Endothelial cell of umbilical vein (primary cell): Measurements from ENCODE around the gene TMEM107. TPM values are rescaled to one million over a fixed set of nuclear protein-coding genes. Genes with fewer than 3 reads are reported as not detected.

Experiments used
- BruUV-seq: library from RNA; stranded (reverse); fragments of 400-500 nt; replicated peaks from 2 replicates; lab custom pipeline; 2021; lab: Mats Ljungman, UMichigan
- CTCF ChIA-PET: fragments of 300-600, 350-600 bp; sonication (Branson Sonifier 250); formaldehyde crosslinking; loops from one replicate; lab custom pipeline; 2021; ENCODE audit warnings: antibody characterized with exemption, inconsistent platforms; lab: Charles Lee
- POLR2A ChIA-PET: fragments of 300-600, 350-600 bp; sonication (Branson Sonifier 250); formaldehyde crosslinking; loops from one replicate; lab custom pipeline; 2021; ENCODE audit warnings: antibody characterized with exemption, inconsistent platforms; lab: Charles Lee
- DNase-seq: peaks from one replicate; pipeline ENCODE4 v3.0.0-alpha.2; 2011; ENCODE audit warnings: low read depth, low spot score
- FAIRE-seq: peaks from 2 replicates; lab custom pipeline; 2011; peaks lifted over from hg19 to GRCh38; lab: Jason Lieb, UNC
- H2AFZ ChIP-seq: 2 replicates; pipeline ENCODE4 v1.6.0; 2012; ENCODE audit warnings: low read depth, low read length, control low read depth, inconsistent platforms
- H3K27ac ChIP-seq: 2 replicates; pipeline ENCODE4 v1.5.1; 2011; ENCODE audit warnings: low read depth, mild to moderate bottlenecking, control low read depth, low read length, moderate library complexity; ENCODE audit not compliant: insufficient read depth
- H3K27me3 ChIP-seq, 2 experiments: 2 replicates each; pipeline versions ENCODE4 v1.6.0 to v1.6.1; 2011; ENCODE audit warnings: low read length in 2 of 2, mixed read lengths in 1 of 2; ENCODE audit not compliant: control insufficient read depth in 2 of 2, insufficient read depth in 2 of 2
- H3K36me3 ChIP-seq, 2 experiments: 2 replicates in 1 of 2; 3 replicates in 1 of 2; pipeline ENCODE4 v1.5.1; 2011; ENCODE audit warnings: low read length in 2 of 2, mild to moderate bottlenecking in 1 of 2, moderate library complexity in 1 of 2; ENCODE audit not compliant: control insufficient read depth in 2 of 2, insufficient read depth in 2 of 2; ENCODE audit errors: extremely low read depth in 1 of 2
- H3K4me1 ChIP-seq: 3 replicates; pipeline ENCODE4 v1.5.1; 2011; ENCODE audit warnings: mild to moderate bottlenecking, low read length; ENCODE audit not compliant: control insufficient read depth, insufficient read depth; ENCODE audit errors: extremely low read depth
- H3K4me2 ChIP-seq: 2 replicates; pipeline ENCODE4 v1.6.1; 2011; ENCODE audit warnings: low read length, control low read depth, mixed read lengths; ENCODE audit not compliant: insufficient read depth
- H3K4me3 ChIP-seq, 3 experiments: fragments of 200-600 bp in 1 of 3; sonication (generic), shearing (Covaris generic) in 1 of 3; replicated peaks in 1 of 3; 2 replicates each; pipeline ENCODE4 v1.5.1; 2011 to 2016; ENCODE audit warnings: control low read depth in 3 of 3, low read length in 3 of 3, mild to moderate bottlenecking in 2 of 3, inconsistent platforms in 1 of 3, low read depth in 1 of 3, moderate library complexity in 1 of 3; ENCODE audit not compliant: insufficient read depth in 1 of 3
- H3K79me2 ChIP-seq: 2 replicates; pipeline ENCODE4 v1.6.0; 2012; ENCODE audit warnings: low read length, inconsistent platforms; ENCODE audit not compliant: control insufficient read depth, insufficient read depth
- H3K9ac ChIP-seq: replicated peaks from 2 replicates; pipeline ENCODE3; 2011; ENCODE audit warnings: low read length, control low read depth; ENCODE audit not compliant: insufficient read depth; ENCODE audit errors: extremely low read depth
- H3K9me1 ChIP-seq: replicated peaks from 3 replicates; pipeline ENCODE4 v1.6.0; 2011; ENCODE audit warnings: mild to moderate bottlenecking, low read length; ENCODE audit not compliant: control insufficient read depth, insufficient read depth; ENCODE audit errors: extremely low read depth
- H3K9me3 ChIP-seq: replicated peaks from 2 replicates; pipeline ENCODE4 v1.5.1; 2012; ENCODE audit warnings: low read length, inconsistent platforms; ENCODE audit not compliant: control insufficient read depth, insufficient read depth
- H4K20me1 ChIP-seq: replicated peaks from 2 replicates; pipeline ENCODE3; 2011; ENCODE audit warnings: mild to moderate bottlenecking, low read length; ENCODE audit not compliant: control insufficient read depth, insufficient read depth; ENCODE audit errors: extremely low read depth
- CTCF ChIP-seq, 2 donors: IDR thresholded peaks; 1 replicate in 1 of 2; 2 replicates in 1 of 2; pipeline ENCODE4 v1.5.1; 2011; ENCODE audit warnings: low read length in 2 of 2, mild to moderate bottlenecking in 2 of 2, moderate library complexity in 2 of 2, control low read depth in 1 of 2, inconsistent platforms in 1 of 2, low read depth in 1 of 2; ENCODE audit not compliant: insufficient read depth in 1 of 2; ENCODE audit errors: extremely low read depth in 1 of 2
- EZH2 ChIP-seq: IDR thresholded peaks from 2 replicates; pipeline ENCODE4 v1.6.1; 2012; ENCODE audit warnings: borderline replicate concordance, low read depth, mild to moderate bottlenecking, moderate library complexity, low read length, inconsistent platforms; ENCODE audit not compliant: severe bottlenecking
- FOS ChIP-seq: IDR thresholded peaks from 2 replicates; pipeline ENCODE4 v1.6.1; 2011; ENCODE audit warnings: mild to moderate bottlenecking, low read length, moderate library complexity, borderline replicate concordance; ENCODE audit not compliant: insufficient read depth
- GATA2 ChIP-seq: IDR thresholded peaks from 2 replicates; pipeline ENCODE4 v1.7.0; 2011; ENCODE audit warnings: low read depth, mild to moderate bottlenecking, moderate library complexity, mixed read lengths, low read length; ENCODE audit not compliant: insufficient read length, insufficient read depth
- MAX ChIP-seq: IDR thresholded peaks from 2 replicates; pipeline ENCODE4 v1.6.1; 2011; ENCODE audit not compliant: insufficient read depth, insufficient read length
- POLR2AphosphoS5 ChIP-seq: IDR thresholded peaks from 2 replicates; pipeline ENCODE4 v1.6.1; 2012; ENCODE audit warnings: low read depth, mild to moderate bottlenecking, control low read depth, low read length, moderate library complexity; ENCODE audit not compliant: insufficient read depth
- dilution Hi-C: fragments of 300-500 bp; cut with MboI; formaldehyde crosslinking; loops from one replicate; pipeline ENCODE4 v1.15.0; 2019; ENCODE audit warnings: low sequenced_read_pairs; ENCODE audit not compliant: extremely low pct_ligation_motif_present
- intact Hi-C: fragments of 100-400 bp; cut with micrococcal nuclease; formaldehyde crosslinking; loops from one replicate; pipeline ENCODE4 v1.10.0; 2022
- polyA plus RNA-seq, 4 experiments: library from polyadenylated mRNA; depleted of rRNA in 3 of 4; stranded (reverse) in 3 of 4; unstranded in 1 of 4; fragments of >200 nt; gene quantifications; 2 replicates each; pipeline versions ENCODE4 v1.2.1 to v1.2.3, GENCODE V29; 2011 to 2012; ENCODE audit warnings: missing spikeins in 1 of 4
- total RNA-seq: library from RNA; stranded (reverse); gene quantifications from 2 replicates; pipeline ENCODE4 v1.2.3, GENCODE V29; 2021

TMEM107 gene
- total and polyA plus RNA-seq, 2 donors (not counting 3 experiments of a cell fraction or from before 2014, with no cell fraction given), result 20.4 to 31.6 TPM

GRCh38 chr17:8158267-8159031 is 17.7 kb downstream of the TMEM107 start:
- peak; percentile 87 for FAIRE-seq
- DNase-seq, result peak; percentile 90
- Histone ChIP-seq H3K9me3 (no peaks in the 10 kb centered on the region), H3K27ac (peak overlapping the region; percentile 1), H3K4me2 (no peak overlapping the region), H3K4me1 (peaks cover 38% of the 10 kb centered on the region), H3K9ac (no peak overlapping the region), H3K36me3 (peaks cover 2 to 7% of the 10 kb centered on the region in 2 experiments), H2AFZ (no peak overlapping the region), H4K20me1 (no peaks in the 10 kb centered on the region), H3K27me3 (no peaks in the 10 kb centered on the region), H3K79me2 (peaks cover 20% of the 10 kb centered on the region), H3K9me1 (no peaks in the 10 kb centered on the region), H3K4me3 (no peak overlapping the region)
- dilution Hi-C loops (no loop called here), intact Hi-C loops (loop anchor here (1.0 to 2.0 kb wide), 2 partner anchors 38 to 78 kb away; no protein-coding TSS in a partner anchor)
- BruUV-seq, result no TSS peak
- ChIA-PET CTCF (interaction anchor here (0.6 to 6.3 kb wide), 14 partner anchors 15 to 98 kb away, joined by 3 to 72 read pairs (median 3); partner anchors contain the start of gene HES7), POLR2A (interaction anchor here (1.0 to 3.9 kb wide), 2 partner anchors 15 to 39 kb away, joined by 3 to 33 read pairs; no protein-coding TSS in a partner anchor)
- no peak for TF ChIP-seq MAX
- peak; percentile 73 to 87 for TF ChIP-seq CTCF (IDR thresholded peaks at IDR 0.05; ENCODE audit: extremely low read depth in 1 of 2, insufficient read depth in 1 of 2, low read depth in 1 of 2, low read length in 2 of 2)
- TF ChIP-seq EZH2, result no peak
- TF ChIP-seq POLR2AphosphoS5, result peak; percentile 25
- TF ChIP-seq GATA2, result no peak
- TF ChIP-seq FOS, result no peak
